Measurements from ENCODE around the gene SMPD3. TPM values are rescaled to one million over a fixed set of nuclear protein-coding genes. Genes with fewer than 3 reads are reported as not detected.

The SMPD3 gene
- total and polyA plus RNA-seq, 12 donors: 0.03 to 1.2 (median 0.22) TPM; not detected in 1

GRCh38 chr16:68357923-68358322, 90.4 kb downstream of the SMPD3 start:
- H3K4me1 ChIP-seq: peaks cover 0 to 18% (median 0%) of the 10 kb centered on the region in 9 donors
- H3K4me3 ChIP-seq: no peak overlapping the region
- TF ChIP-seq CTCF (IDR thresholded peaks at IDR 0.05): no peak
- no peak for DNase-seq
- 88 to 92% methylated on average over 11 of the region's 11 CpGs for WGBS, 2 donors
- H3K27ac ChIP-seq: no peak overlapping the region
- H3K9me3 ChIP-seq: no peaks in the 10 kb centered on the region
- H3K27me3 ChIP-seq: no peaks in the 10 kb centered on the region
- intact Hi-C loops (cut with DNase I): no loop called here
- peaks cover 0 to 76% (median 45%) of the 10 kb centered on the region in 9 donors for H3K36me3 ChIP-seq
- no peak for ATAC-seq

GRCh38 chr16:68357521-68357922, 90.8 kb downstream of the SMPD3 start:
- WGBS, 2 donors: 92 to 93% methylated on average over 9 of the region's 9 CpGs
- no peak for DNase-seq
- H3K4me3 ChIP-seq: no peak overlapping the region
- no peak overlapping the region for H3K27ac ChIP-seq
- TF ChIP-seq CTCF (IDR thresholded peaks at IDR 0.05): no peak
- H3K27me3 ChIP-seq: no peaks in the 10 kb centered on the region
- H3K9me3 ChIP-seq: no peaks in the 10 kb centered on the region
- no peak for ATAC-seq
- H3K36me3 ChIP-seq: peaks cover 0 to 80% (median 49%) of the 10 kb centered on the region in 9 donors
- peaks cover 0 to 18% (median 0%) of the 10 kb centered on the region in 9 donors for H3K4me1 ChIP-seq
- intact Hi-C loops (cut with DNase I): no loop called here

GRCh38 chr16:68356919-68357286, 91.4 kb downstream of the SMPD3 start:
- WGBS, 2 donors: 86 to 93% methylated on average over 5 of the region's 5 CpGs
- intact Hi-C loops (cut with DNase I): no loop called here
- H3K36me3 ChIP-seq: peaks cover 0 to 86% (median 54%) of the 10 kb centered on the region in 9 donors
- ATAC-seq (no peak), DNase-seq (no peak)
- H3K27me3 ChIP-seq: no peaks in the 10 kb centered on the region
- peak overlapping the region in 1 of 10 donors; percentile 31 for H3K27ac ChIP-seq
- no peak overlapping the region for H3K4me3 ChIP-seq
- peaks cover 0 to 18% (median 0%) of the 10 kb centered on the region in 9 donors for H3K4me1 ChIP-seq
- TF ChIP-seq CTCF (IDR thresholded peaks at IDR 0.05): no peak
- no peaks in the 10 kb centered on the region for H3K9me3 ChIP-seq

- H3K4me1 ChIP-seq: peaks cover 0 to 18% (median 0%) of the 10 kb centered on the region in 9 donors
- H3K36me3 ChIP-seq: peaks cover 0 to 91% (median 59%) of the 10 kb centered on the region in 9 donors
- H3K9me3 ChIP-seq: no peaks in the 10 kb centered on the region
- no peak for TF ChIP-seq CTCF (IDR thresholded peaks at IDR 0.05)
- intact Hi-C loops (cut with DNase I): no loop called here
- peak overlapping the region in 1 of 10 donors; percentile 12 for H3K4me3 ChIP-seq
- H3K27me3 ChIP-seq: no peaks in the 10 kb centered on the region
- WGBS, 2 donors: 71 to 76% methylated on average over 28 of the region's 28 CpGs
- DNase-seq (no peak), ATAC-seq (peak in 5 of 8 donors; percentile 11 to 42 (median 26))
- peak overlapping the region in 1 of 10 donors; percentile 31 for H3K27ac ChIP-seq
Measured at GRCh38 chr16:68356249-68356918, 91.9 kb downstream of the SMPD3 start.
